GM10266 (cell line): ENCODE results near the gene RNF144B.

Experiments used
- DNase-seq: peaks from one replicate; pipeline ENCODE4 v3.0.0; 2012; ENCODE audit errors: extremely low spot score
- CTCF ChIP-seq: IDR thresholded peaks from 2 replicates; pipeline ENCODE4 v1.5.1; 2012; ENCODE audit warnings: mild to moderate bottlenecking, low read depth; ENCODE audit not compliant: control insufficient read depth, insufficient read depth; ENCODE audit errors: missing control alignments

RNF144B gene

GRCh38 chr6:18441251-18441979 is 54.3 kb downstream of the RNF144B start:
- DNase-seq: no peak
- no peak for TF ChIP-seq CTCF

DNA sequence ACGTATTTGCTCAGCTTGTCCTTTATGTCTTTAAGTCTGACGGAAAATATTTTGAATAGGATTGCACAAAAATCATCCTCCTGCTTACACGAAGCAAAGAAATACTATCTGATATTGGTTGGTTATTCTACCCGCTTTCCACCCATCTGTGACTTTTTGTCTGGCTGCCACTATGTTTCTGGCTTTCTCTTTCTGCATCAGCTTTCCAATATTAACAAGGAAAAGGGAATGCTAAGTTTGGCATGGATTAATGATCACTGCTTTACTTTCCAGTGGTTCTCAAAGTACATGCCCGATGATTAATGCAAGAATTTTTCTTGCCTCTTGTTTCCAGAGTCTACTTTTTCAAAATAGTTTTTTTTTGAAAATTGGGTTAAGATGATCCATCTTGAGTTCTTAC is 57.0 kb downstream of the RNF144B start:
- no peak for DNase-seq
- no peak for TF ChIP-seq CTCF

DNA sequence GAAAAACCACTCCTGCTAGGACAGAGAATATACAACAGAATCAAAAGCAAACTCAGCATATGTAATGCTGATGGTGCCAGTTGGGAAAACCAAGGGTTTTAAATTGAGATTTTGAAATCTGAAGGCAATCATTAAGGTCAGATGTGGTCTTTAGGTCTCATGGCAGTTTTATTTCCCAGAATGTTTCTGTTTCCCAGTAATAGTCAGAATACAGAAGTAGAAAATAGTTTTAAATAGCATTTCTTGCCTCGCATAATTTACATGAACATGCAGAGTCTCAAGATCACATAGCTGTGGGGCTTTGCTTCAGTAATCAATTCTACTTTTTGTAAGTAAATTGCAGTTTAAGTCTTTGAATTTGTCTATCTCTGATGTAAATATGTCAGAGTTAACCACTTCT is 58.1 kb downstream of the RNF144B start:
- TF ChIP-seq CTCF: no peak
- no peak for DNase-seq

GRCh38 chr6:18446771-18447170 is 59.6 kb downstream of the RNF144B start:
- no peak for TF ChIP-seq CTCF
- no peak for DNase-seq

DNA sequence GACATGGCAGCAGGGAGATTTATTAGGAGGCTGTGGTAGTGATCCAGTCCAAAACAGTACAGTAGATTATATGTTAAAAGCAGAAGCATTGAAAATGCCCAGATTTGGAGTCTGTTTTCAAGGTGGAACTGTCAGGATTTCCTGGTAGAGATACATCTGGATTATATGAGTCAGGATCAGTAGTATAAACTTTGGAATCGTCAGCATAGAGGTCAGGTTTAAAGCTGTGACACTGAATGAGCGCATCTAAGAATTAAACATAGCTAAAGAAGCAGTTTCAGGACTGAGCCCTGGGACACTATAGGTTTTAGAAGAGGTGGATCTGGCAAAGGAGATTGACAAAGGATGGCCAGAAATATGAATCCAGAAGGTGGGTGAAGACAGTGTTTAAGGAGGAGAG is 60.4 kb downstream of the RNF144B start:
- TF ChIP-seq CTCF: no peak
- DNase-seq: no peak

DNA sequence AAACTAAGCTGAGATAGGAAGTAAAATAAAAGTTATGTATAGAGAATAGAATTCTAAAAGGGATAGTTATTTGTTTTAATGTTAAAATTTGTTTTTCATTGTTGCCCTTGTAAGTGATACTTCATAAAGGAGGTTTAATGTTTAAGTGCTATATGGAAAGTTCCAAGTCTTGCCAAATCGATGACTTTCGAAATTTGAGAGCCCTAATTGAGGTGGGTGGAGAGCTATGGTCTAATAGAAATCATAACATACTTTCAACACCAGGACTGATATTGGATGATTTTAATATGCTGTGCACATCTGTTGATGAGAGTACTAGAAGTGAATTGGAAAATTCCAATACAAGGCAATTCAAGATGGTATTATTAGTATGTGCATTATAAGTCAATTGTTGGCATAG is 64.6 kb downstream of the RNF144B start:
- no peak for TF ChIP-seq CTCF
- no peak for DNase-seq

DNA sequence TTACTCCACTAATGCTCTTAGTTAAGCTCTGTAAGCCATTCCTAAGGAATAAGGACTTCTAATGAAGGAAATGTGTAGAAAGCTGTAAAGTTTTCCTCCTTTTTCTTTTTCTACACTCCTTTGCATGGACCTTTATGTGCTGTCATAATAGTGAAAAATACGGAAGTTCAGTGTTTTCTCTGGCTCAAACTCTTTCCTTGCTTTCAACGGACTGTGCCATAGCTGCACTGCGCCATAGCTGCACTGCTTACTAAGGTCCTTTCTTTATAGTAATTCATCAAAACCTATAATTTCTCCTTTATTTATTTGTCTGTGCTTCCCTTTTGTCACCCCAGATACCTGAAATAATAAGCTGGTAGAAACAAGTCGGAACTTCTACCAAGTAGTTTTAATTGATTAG is 67.3 kb downstream of the RNF144B start:
- no peak for DNase-seq
- no peak for TF ChIP-seq CTCF
